PC-3 (cell line): ENCODE data around the gene MAP1B.

ENCODE experiments used
- CTCF ChIP-seq: fragments of 300-600 bp; sonication (generic); conservative IDR thresholded peaks from 2 replicates; pipeline ENCODE4 v1.5.1; 2017; ENCODE audit warnings: antibody characterized with exemption, low read depth, mild to moderate bottlenecking, low read length
- EZH2 ChIP-seq: fragments of 300-600 bp; sonication (generic); IDR thresholded peaks from one replicate; pipeline ENCODE4 v1.6.1; 2017; ENCODE audit warnings: antibody characterized with exemption, mild to moderate bottlenecking, low read length; ENCODE audit not compliant: unreplicated experiment
- EZH2phosphoT487 ChIP-seq: fragments of 300-600 bp; sonication (generic); IDR thresholded peaks from 2 replicates; pipeline ENCODE4 v1.6.1; 2018; ENCODE audit warnings: mild to moderate bottlenecking, antibody characterized with exemption, low read length, borderline replicate concordance

- TF ChIP-seq CTCF (no peak), EZH2 (no peak), EZH2phosphoT487 (no peak)
Measured at GRCh38 chr5:72235725-72236124, 128.4 kb downstream of the MAP1B start.
